ENCODE measurements around the gene MUL1. TPM values are rescaled to one million over a fixed set of nuclear protein-coding genes. Genes with fewer than 3 reads are reported as not detected.

The MUL1 gene
- total and polyA plus RNA-seq, 8 donors = 3.5 to 16.5 (median 11.8) TPM

DNA sequence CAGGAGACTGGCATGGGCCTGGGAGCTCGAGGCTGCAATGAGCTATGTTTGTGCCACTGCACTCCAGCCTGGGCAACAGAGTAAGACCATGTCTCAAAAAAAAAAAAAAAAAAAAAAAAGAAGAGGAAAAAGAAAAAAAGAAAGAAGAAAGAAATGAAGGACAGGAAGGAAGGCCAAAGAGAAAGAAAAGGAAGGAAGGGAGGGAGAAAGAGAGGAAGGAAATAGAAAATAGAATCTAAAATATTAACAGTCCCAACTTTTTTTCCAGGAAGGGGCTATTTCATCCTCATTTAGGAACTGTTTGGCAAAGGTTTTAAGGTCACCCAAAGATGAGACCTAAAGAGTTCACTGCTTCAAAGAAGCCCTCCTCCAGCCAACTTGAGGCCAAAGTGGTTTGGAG lies 2.5 kb downstream of the MUL1 start:
- FAIRE-seq (no peak), ATAC-seq (no peak), DNase-seq (no peak)
- Histone ChIP-seq H3K27ac (no peak overlapping the region), H3K27me3 (no peaks in the 10 kb centered on the region), H3K4me1 (peaks cover 0 to 15% (median 8%) of the 10 kb centered on the region in 3 donors), H3K4me3 (no peak overlapping the region), H3K9me3 (no peaks in the 10 kb centered on the region), H3K36me3 (peaks cover 0 to 18% (median 8%) of the 10 kb centered on the region in 3 donors)
- intact Hi-C loops (cut with DNase I) = no loop called here
- 91 to 100% methylated on average over 1 of the region's 1 CpG for WGBS, 2 donors
- TF ChIP-seq, protein P1, sequence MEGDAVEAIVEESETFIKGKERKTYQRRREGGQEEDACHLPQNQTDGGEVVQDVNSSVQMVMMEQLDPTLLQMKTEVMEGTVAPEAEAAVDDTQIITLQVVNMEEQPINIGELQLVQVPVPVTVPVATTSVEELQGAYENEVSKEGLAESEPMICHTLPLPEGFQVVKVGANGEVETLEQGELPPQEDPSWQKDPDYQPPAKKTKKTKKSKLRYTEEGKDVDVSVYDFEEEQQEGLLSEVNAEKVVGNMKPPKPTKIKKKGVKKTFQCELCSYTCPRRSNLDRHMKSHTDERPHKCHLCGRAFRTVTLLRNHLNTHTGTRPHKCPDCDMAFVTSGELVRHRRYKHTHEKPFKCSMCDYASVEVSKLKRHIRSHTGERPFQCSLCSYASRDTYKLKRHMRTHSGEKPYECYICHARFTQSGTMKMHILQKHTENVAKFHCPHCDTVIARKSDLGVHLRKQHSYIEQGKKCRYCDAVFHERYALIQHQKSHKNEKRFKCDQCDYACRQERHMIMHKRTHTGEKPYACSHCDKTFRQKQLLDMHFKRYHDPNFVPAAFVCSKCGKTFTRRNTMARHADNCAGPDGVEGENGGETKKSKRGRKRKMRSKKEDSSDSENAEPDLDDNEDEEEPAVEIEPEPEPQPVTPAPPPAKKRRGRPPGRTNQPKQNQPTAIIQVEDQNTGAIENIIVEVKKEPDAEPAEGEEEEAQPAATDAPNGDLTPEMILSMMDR (IDR thresholded peaks at IDR 0.05) = no peak

DNA sequence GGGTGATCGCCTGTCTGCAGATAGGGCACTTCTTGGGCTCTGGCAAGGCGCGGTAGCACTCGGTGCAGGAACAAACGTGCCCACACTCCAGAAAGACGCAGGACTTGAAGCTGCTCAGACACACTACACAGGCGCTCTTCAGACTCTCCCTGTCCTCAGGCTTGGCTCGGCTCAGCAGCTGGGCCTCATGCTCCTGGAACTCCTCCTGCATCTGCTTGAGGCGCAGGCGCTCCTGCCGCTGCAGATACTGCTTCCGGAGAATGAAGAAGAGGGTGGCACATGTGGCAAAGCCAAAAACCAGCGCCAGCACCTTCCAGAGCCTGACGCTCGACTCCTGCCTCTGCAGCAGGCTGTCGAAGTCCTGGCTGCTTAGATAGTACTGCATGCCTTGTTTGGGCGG lies 7.2 kb downstream of the MUL1 start:
- 89 to 90% methylated on average over 17 of the region's 17 CpGs for WGBS, 2 donors
- H3K27me3 ChIP-seq = no peaks in the 10 kb centered on the region
- no peak for DNase-seq
- H3K4me1 ChIP-seq = no peaks in the 10 kb centered on the region
- ATAC-seq = no peak
- TF ChIP-seq, protein P1 (IDR thresholded peaks at IDR 0.05) = no peak
- no peak overlapping the region for H3K4me3 ChIP-seq
- no peaks in the 10 kb centered on the region for H3K9me3 ChIP-seq
- intact Hi-C loops (cut with DNase I) = no loop called here
- peaks cover 0 to 40% (median 19%) of the 10 kb centered on the region in 3 donors for H3K36me3 ChIP-seq
- FAIRE-seq = no peak
- H3K27ac ChIP-seq = no peak overlapping the region

DNA sequence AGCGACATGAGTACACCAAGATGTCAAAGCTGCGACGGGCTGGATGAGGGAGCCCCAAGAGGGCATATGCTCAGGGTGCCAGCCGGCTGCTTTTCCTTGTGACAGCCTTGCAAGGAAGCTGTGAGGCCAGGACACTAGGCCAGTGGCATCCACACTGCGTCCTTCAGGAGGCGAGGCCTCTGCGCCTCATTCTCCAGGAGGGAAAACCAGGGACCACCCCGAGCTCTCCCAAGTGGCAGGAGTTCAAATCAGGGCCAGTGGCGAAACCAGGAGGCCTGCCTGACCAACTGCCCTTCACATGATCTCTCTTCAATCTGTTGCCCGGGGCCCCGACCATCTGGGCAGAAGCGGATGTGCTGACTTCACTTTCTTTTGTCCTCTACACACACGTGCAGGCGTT lies 8.2 kb downstream of the MUL1 start:
- 88 to 89% methylated on average over 14 of the region's 14 CpGs for WGBS, 2 donors
- H3K36me3 ChIP-seq = peaks cover 0 to 40% (median 19%) of the 10 kb centered on the region in 3 donors
- H3K27ac ChIP-seq = no peak overlapping the region
- H3K4me3 ChIP-seq = no peak overlapping the region
- H3K9me3 ChIP-seq = no peaks in the 10 kb centered on the region
- DNase-seq (no peak), ATAC-seq (no peak), FAIRE-seq (no peak)
- intact Hi-C loops (cut with DNase I) = loop anchor here in 1 of 3 donors (10.0 kb wide), 1 partner anchor 575 kb away; the partner anchor contains the start of gene PLA2G2E
- TF ChIP-seq, protein P1 (IDR thresholded peaks at IDR 0.05) = no peak
- no peaks in the 10 kb centered on the region for H3K27me3 ChIP-seq
- H3K4me1 ChIP-seq = no peaks in the 10 kb centered on the region

DNA sequence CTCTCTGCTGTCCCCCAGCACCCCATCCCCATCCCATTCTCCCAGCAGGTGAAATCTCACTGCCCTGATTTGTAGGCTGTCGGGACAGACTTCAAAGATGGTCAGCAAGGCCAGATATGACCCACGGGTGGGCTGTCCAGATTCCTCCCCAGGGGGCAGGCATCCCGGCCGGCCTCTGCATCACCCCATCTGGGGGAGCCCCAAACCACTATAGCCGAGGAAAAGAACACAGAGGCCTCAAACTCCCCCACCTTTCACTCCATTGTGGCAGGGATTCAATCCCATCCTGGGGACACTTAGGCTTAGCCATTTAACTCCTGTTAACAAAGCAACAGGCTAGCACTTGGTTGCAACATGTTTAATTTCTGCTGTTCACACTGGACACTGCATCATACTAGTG lies 8.8 kb downstream of the MUL1 start:
- Histone ChIP-seq H3K27ac (no peak overlapping the region), H3K36me3 (peaks cover 0 to 40% (median 19%) of the 10 kb centered on the region in 3 donors), H3K9me3 (no peaks in the 10 kb centered on the region), H3K4me3 (no peak overlapping the region), H3K4me1 (no peaks in the 10 kb centered on the region), H3K27me3 (no peaks in the 10 kb centered on the region)
- 79 to 88% methylated on average over 5 of the region's 5 CpGs for WGBS, 2 donors
- intact Hi-C loops (cut with DNase I) = loop anchor here in 1 of 3 donors (10.0 kb wide), 1 partner anchor 574 kb away; the partner anchor contains the start of gene PLA2G2E
- TF ChIP-seq, protein P1 (IDR thresholded peaks at IDR 0.05) = no peak
- ATAC-seq = no peak
- no peak for FAIRE-seq
- no peak for DNase-seq

DNA sequence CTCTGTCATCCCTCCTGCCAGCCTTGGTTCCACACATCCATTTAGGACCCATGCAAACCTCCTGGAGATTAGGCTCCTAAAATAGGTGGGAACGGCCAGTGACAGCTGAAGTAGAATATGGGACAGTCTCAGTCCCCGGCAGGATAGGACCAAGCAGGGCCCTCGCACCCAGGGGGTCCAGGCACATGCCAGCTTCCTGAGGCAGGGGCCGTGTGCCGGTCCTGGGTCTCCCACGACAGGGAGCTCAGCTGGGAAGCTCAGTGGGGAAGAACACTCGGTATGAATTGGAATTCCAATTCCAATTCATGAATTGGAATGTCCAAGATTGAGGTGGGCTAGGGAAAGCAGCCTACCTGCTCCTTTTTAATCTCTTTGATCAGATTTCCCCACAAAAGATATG lies 9.8 kb downstream of the MUL1 start:
- no peaks in the 10 kb centered on the region for H3K27me3 ChIP-seq
- no peak for DNase-seq
- 84 to 89% methylated on average over 7 of the region's 7 CpGs for WGBS, 2 donors

More for the DNA sequence above, 9.8 kb downstream of the MUL1 start:
- FAIRE-seq (no peak), ATAC-seq (no peak)
- Histone ChIP-seq H3K36me3 (peaks cover 0 to 40% (median 19%) of the 10 kb centered on the region in 3 donors), H3K27ac (no peak overlapping the region), H3K4me3 (no peak overlapping the region), H3K9me3 (no peaks in the 10 kb centered on the region), H3K4me1 (no peaks in the 10 kb centered on the region)
- intact Hi-C loops (cut with DNase I) = loop anchor here in 1 of 3 donors (10.0 kb wide), 1 partner anchor 573 kb away; the partner anchor contains the start of gene PLA2G2E
- TF ChIP-seq, protein P1 (IDR thresholded peaks at IDR 0.05) = no peak
